Measurements from ENCODE around the gene ENPP6.

Gene ENPP6

DNA sequence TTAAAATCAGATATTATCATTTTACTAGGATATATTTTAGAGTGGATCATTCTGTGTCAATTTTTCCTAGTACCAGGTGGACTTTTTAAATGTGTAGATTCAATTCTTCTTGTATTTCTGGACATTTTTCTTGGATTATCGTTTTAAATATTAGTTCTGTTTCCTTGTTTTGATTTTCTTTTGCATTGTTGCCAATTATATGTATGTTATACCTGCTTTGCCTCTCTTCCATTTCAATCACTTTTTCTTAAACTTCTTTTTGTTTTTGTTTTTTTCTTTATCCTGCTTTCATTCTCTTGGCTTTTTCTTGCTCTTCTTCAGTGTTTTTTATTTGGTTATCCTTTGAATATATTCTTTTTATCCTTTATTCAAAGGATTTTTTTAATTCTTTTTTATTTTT is 171.5 kb downstream of the ENPP6 start:
- TF ChIP-seq, protein P1, sequence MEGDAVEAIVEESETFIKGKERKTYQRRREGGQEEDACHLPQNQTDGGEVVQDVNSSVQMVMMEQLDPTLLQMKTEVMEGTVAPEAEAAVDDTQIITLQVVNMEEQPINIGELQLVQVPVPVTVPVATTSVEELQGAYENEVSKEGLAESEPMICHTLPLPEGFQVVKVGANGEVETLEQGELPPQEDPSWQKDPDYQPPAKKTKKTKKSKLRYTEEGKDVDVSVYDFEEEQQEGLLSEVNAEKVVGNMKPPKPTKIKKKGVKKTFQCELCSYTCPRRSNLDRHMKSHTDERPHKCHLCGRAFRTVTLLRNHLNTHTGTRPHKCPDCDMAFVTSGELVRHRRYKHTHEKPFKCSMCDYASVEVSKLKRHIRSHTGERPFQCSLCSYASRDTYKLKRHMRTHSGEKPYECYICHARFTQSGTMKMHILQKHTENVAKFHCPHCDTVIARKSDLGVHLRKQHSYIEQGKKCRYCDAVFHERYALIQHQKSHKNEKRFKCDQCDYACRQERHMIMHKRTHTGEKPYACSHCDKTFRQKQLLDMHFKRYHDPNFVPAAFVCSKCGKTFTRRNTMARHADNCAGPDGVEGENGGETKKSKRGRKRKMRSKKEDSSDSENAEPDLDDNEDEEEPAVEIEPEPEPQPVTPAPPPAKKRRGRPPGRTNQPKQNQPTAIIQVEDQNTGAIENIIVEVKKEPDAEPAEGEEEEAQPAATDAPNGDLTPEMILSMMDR (IDR thresholded peaks at IDR 0.05): no peak
- H3K27ac ChIP-seq: no peak overlapping the region
- no peaks in the 10 kb centered on the region for H3K9me3 ChIP-seq
- peaks cover 23% of the 10 kb centered on the region for H3K27me3 ChIP-seq
- H3K4me3 ChIP-seq (ENCODE audit: low read depth in 1 of 2, low read length in 1 of 2): no peak overlapping the region
- H3K36me3 ChIP-seq: no peaks in the 10 kb centered on the region
- H3K4me1 ChIP-seq (ENCODE audit: control insufficient read depth in 1 of 2, insufficient read depth in 1 of 2, low read depth in 1 of 2, low read length in 1 of 2): no peaks in the 10 kb centered on the region

DNA sequence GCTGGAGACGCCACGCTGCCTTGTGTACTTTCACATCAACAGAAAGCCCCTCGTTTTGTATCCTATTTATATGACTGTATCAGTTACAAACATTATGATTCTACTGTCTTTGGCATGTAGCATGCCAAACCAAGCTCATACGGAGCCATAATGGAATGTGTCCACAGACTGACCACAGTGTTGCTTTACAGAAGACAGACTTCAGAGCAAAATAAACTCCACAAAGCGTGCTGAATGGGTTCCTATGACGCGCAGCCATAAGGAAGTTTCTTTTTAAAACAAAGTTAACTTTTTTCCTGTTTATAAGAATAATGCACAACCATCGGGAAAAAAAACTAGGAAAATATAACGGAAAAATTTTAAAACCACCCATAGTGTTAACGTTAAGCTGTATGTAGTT is 176.5 kb downstream of the ENPP6 start:
- TF ChIP-seq, protein P1 (IDR thresholded peaks at IDR 0.05): no peak
- peaks cover 0 to 5% of the 10 kb centered on the region in 2 experiments for H3K4me1 ChIP-seq (ENCODE audit: control insufficient read depth in 1 of 2, insufficient read depth in 1 of 2, low read depth in 1 of 2, low read length in 1 of 2)
- H3K4me3 ChIP-seq (ENCODE audit: low read depth in 1 of 2, low read length in 1 of 2): no peak overlapping the region
- no peaks in the 10 kb centered on the region for H3K36me3 ChIP-seq
- H3K27me3 ChIP-seq: peaks cover 70% of the 10 kb centered on the region
- no peaks in the 10 kb centered on the region for H3K9me3 ChIP-seq
- no peak overlapping the region for H3K27ac ChIP-seq

DNA sequence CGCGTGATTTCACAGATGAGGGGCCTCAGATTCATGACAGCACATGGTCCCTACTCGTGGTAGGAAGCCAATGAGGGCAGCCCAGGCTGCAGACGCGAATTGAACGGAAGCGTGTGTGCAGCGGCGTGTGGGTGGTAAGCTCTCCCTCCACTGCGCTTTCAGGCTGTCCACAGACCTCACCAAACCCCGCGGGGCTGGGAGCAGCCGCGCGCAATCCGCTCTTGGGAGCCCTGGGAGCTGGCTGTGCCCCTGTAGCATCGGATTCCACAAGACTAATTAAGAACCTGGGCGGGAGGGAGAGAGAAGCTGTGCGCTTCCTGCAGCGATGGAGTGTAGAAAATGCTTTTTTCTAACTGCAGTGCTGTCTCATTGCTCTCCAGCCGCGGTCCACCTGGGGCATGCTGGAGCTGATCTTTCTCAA is 177.7 kb downstream of the ENPP6 start:
- H3K36me3 ChIP-seq: no peaks in the 10 kb centered on the region

More for the DNA sequence above, 177.7 kb downstream of the ENPP6 start:
- Histone ChIP-seq H3K4me3 (ENCODE audit: low read depth in 1 of 2, low read length in 1 of 2) (no peak overlapping the region), H3K4me1 (ENCODE audit: control insufficient read depth in 1 of 2, insufficient read depth in 1 of 2, low read depth in 1 of 2, low read length in 1 of 2) (peaks cover 0 to 5% of the 10 kb centered on the region in 2 experiments), H3K9me3 (no peaks in the 10 kb centered on the region), H3K27me3 (peaks cover 70% of the 10 kb centered on the region), H3K27ac (no peak overlapping the region)
- TF ChIP-seq, protein P1 (IDR thresholded peaks at IDR 0.05): no peak

All from neutrophil (primary cell).